NCI-H774 (cell line): ENCODE measurements around the gene UXT.
"Not testable (repeated sequence)": the region's sequence is repeated elsewhere in the genome, so short reads cannot be mapped to it uniquely, and the experiment has no call there.

Experiments used
- DNase-seq: peaks from one replicate; lab custom pipeline; 2025; lab: John Stamatoyannopoulos, UW

UXT gene, protein sequence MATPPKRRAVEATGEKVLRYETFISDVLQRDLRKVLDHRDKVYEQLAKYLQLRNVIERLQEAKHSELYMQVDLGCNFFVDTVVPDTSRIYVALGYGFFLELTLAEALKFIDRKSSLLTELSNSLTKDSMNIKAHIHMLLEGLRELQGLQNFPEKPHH

DNA sequence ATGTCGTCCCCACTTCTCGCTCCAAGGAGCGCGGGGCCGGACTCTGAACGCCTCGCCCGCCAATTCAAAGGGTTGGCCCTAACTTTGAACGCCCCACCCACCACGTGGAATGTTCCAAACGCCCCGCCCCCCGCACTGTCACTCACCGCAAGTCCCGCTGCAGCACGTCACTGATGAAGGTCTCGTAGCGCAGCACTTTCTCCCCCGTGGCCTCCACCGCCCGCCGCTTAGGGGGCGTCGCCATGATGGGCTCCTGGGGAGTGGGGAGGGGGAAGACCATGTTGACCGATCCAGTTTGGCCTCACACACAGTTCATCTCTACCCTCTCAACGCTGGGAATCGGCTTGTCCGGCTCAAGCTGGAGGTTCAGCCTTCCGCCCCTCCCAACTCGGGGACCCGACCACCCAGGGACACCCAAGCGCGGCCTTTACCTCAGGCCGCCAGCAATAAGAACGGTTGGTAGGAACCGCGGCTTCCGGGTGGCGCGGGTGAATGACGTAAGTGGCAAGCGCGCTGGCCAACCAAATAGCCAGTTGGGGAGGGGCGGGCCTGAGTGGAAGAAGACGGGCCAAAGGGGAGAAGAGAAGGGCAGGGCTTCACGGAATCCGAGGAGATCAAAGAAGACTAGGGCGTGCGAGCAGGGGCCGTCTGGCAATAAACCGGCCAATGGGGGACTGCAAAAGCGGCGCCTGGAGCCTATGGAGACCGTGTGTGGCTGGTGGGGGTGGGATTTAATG lies at the start of gene UXT:
UXT (minus strand) TSS at position 497 of the 737 bp plus-strand sequence; CDS start at position 244, 253 bp downstream.
- peak; percentile 85 for DNase-seq

DNA sequence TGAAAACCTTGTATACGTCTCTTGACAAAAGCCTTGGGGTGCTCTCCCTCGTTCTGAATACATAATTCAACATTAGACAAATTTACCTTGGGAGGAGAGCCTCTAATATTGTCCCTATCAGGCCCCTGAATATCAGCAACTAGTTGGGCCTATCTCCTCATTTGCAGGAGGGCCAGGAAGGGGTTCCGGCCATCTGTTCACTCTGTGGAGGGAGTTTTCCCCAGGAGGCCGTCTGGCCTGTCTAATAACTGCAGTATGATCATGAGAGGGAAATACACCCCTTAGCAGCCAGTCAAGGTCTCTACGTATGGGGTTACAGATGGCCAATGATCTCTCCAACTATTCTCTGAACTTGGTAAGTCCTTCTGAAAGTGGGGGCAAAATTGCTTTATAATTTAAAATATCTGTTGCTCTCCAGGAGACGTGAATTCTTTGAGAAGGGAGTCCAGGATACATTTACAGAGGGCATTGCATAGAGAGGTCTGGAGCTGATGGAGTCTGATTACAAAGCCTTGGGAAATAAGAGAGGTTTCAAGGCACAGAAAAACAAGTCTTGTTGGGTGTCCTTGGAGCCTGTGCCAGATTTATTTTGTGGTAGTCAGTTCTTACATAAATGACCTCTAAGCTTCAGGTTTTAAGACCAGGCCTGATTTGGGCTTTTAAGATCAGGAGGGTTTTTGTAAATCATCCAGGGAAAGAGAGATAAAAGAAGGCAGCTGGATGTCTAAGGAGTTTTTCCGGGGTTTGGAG lies 48.2 kb upstream of the UXT start:
- no peak for DNase-seq

DNA sequence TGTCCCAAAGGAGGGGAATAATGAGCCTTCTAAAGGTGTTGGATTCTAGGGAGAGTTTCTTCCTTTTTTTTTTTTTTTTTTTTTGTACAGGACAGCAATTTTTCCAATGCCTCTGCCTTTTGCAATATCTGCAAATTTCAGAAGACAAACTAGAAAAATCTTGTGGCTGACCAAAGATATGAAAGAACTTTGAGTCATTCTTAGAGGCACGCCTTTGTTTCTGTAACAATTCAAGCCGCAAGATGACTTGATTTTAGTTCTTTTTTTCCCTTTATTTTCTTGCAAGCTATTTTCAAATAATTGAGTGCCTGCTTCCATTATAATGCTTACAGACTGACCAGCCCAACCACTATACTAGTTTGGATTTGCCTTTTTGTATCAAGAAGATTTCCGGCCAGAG lies 47.6 kb upstream of the UXT start:
- DNase-seq, result no peak

DNA sequence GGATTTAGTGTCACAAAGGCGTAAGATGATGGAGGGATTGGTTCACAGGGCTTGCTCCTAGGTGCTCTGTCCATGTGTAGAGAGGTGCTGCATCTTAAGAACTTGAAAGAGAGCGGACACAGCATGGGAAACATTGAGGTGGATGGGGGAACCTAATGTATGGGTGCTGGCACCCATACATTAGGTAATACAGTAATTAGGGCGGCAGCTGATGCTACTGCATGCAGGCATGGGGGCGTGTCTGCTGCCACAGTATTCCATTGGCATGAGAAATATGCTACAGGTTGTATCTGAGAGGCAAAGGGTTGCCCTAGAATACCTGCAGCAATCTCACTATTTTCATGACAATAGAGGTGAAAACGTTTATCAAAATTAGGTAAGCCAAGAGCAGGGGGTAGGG lies 45.8 kb upstream of the UXT start:
- no peak for DNase-seq

- DNase-seq, result no peak
Observed at GRCh38 chrX:47697181-47697580, 38.2 kb upstream of the UXT start.

DNA sequence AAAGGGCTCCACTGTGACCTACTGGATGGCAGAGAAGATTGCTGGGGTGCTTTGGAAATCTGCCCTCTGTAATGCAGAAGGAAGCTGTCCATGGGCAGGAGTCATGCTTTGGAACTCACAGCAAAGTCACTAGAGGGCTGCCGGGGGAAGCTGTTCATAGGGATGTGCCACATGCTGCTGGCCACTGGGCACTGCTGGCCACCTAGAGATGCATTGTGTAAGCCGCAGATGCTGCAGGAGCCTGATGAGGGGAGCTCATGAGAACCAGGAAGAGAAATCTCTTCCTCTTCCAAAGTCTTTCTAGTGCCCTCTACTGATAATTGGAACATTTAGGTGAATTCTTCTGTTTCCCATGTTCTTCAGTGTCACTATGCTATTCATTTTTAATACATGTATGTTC lies 31.2 kb upstream of the UXT start:
- DNase-seq, result no peak

- DNase-seq, result no peak
Observed at GRCh38 chrX:47687263-47687662, 28.3 kb upstream of the UXT start.

DNA sequence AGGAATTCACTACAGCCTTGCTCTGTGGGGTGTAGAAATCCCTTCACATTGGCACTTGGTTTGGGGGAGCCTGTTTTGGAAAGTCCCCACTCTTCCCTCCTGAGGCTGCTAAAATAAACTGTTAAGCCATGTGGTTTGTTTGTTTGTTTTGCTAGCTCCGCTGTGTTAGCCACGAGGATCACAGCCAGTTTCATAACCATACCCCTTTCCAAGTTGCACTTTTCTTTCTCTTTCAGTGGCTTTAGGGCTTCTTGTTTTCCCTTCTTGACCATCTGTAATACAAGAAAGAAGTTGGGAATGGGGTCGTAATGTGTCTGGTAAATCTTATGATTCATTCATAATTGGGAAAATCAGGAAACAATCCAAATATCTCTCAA lies 24.8 kb upstream of the UXT start:
- no peak for DNase-seq

DNA sequence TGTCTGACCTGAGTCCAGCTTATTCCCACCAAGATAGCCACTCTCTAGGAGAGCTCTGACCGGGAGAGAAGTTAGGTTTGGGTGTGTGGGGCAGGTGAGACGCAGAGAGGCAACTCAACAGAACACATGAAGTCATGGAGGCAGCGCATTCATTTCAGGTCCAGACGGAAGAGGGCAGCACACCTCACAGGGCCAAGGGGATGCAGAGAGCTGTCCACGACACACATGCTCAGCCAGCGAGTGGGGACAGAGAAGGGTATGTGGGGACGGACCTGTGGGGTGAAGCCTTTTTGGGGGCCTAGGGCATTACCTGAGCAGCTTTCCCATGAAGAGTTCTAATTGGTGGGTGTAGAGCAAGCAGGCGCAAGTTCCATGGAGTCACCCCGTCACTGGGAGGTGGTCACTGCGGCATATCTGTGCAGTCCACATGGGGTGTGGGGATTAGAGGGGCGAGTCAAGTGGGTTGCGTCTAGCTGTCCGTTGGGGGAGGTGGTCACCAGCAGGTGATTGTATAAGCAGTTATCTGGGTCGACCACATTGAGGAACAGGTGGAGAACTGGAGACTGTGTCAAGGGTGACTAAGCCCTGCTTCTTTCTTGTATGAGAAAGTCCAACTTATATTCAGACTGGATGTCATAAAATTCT lies 24.3 kb upstream of the UXT start:
- no peak for DNase-seq

DNA sequence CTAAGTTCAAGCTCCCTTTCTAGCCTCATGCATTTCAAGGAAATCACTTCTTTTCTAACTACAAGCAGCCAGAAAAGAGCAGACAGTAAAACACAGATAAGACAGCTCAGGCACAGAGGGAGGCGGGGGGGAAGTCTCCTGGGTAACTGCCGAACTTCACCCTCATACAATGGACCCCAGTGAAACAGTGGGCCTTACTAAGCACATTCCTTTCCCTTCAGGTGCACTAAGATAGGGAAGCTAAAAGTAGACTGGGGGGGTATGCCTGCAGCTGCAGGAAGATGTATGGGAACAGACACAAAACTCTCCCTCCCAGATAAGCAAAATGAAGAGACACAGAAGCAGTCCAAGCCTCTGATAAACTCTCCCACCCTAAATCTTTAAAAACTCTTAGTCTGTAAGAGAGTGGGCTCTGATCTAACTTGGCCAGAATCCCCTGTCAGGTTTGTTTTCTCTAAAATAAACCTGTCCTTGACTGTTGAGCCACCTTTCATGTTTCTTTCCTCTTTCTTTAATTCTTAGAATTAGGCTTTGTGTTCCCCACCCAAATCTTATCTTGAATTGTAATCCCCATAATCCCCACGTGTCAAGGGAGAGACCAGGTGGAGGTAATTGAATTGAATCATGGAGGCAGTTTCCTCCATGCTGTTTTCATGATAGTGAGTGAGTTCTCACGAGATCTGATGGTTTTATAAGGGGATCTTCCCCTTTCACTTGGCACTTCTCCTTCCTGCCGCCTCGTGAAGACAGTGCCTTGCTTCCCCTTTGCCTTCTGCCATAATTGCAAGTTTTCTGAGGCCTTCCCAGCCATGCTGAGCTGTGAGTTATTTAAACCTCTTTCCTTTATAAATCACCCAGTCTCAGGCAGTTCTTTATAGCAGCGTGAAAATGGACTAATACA lies 17.2 kb upstream of the UXT start:
- DNase-seq, result not testable (repeated sequence)

GRCh38 chrX:47674776-47675175 lies 15.8 kb upstream of the UXT start:
- DNase-seq, result no peak

GRCh38 chrX:47665797-47666196 lies 6.8 kb upstream of the UXT start:
- not testable (repeated sequence) for DNase-seq

GRCh38 chrX:47664737-47665136 lies 5.8 kb upstream of the UXT start:
- no peak for DNase-seq

GRCh38 chrX:47662144-47662657 lies 3.2 kb upstream of the UXT start:
- DNase-seq, result no peak

- DNase-seq, result no peak
Observed at GRCh38 chrX:47661539-47661938, 2.6 kb upstream of the UXT start.

DNA sequence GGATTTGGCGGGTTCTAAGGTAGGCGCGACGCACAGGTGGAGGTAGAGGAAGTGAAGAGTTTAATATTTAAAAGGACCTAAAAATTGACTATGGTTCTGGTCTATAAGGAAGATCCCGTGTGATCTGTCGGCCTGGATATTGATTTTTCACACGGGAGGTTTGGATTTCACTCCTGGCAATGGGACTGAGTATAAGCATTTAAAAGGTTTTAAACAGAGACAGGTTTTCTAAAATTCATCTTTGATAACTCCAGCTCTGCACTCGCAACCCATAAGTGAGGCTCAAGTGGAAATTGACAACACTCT lies 394 bp upstream of the UXT start:
- DNase-seq, result no peak

GRCh38 chrX:47658301-47658683 lies 688 bp downstream of the UXT start:
- no peak for DNase-seq

DNA sequence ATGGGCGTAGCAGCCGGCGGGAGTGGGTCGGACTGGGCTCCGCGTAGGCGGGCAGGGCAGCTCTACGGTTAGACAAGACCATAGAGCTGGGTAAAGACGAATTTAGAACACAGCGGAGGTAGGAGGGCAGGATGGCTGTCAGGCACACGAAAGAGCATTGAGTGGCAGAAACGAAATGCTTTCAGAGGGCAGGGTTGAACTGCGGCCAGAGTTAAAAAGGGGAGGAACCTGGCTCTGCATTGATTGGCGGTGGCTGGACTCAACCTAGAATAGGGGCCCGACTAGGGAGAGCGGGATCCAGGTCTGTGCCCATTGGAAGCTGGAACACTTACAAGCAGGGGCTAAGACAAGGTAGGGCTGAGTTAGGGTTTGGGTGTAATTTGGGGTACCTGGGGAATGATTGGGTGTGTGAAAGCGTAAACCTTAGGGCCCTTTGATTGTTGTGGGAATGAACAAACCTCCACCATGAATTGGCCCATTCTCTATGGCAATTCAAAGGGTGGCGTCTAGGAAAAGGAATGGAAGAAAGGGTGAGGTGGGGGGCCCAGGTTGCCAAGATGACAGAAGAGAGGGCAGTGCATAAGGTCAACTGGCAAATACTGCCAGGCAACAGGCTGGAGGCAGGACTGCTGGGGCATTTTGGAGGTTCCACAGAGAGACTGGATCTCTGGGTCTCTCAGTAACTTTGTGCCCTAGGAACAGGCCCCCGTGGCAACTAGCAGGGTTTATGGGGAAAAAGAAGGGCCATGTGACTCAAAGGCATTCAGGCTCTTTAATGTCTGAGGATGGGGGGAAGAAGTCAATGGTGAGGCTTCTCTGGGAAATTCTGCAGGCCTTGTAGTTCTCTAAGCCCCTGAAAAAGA lies 7.7 kb downstream of the UXT start:
- DNase-seq, result no peak

DNA sequence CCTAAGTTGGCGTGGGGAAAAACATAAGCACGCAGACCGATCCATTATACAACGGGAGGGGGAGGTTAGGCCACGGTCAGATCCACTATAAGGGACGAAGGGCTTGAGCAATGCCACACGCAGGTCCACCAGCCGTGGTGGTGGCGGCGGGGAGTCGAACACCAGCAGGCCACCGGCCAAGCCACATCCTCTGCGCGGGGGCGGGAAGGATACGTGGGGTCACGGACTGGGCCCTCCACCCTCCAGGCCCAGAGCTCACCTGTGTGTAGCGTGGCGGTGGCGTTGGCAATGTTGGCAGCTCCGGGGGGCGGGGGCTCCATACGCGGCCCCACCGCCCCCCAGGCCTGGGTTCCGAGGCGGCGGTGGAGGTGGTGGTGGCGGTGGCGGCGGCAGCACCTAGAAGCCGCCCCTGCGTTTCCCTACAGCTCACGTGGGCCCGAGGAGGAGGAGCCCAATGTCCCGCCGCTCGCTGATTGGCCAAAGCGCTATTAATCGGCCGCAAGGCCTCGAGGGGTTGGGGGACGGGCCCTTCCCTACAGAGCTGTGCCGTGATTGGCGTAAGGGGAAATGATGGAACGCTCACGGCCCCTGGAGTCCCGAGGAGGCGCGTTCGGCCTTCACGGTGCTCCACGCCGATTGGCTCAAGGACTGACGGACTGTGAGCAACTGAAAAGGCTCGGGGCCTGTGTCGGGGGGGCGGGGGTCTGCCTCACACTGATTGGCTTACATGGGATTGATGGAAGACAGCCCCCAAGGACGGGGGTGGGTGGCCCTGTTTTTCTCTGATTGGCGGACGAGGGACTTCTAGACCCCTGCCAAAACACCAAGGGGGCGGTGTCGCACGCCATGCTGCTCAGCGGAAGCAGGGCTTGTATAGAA lies 8.6 kb downstream of the UXT start, which contains the start of gene ELK1:
ELK1 (minus strand) TSS at position 400 of the 879 bp plus-strand sequence. CDS start 9,122 bp downstream, outside the sequence.
- peak; percentile 91 for DNase-seq

DNA sequence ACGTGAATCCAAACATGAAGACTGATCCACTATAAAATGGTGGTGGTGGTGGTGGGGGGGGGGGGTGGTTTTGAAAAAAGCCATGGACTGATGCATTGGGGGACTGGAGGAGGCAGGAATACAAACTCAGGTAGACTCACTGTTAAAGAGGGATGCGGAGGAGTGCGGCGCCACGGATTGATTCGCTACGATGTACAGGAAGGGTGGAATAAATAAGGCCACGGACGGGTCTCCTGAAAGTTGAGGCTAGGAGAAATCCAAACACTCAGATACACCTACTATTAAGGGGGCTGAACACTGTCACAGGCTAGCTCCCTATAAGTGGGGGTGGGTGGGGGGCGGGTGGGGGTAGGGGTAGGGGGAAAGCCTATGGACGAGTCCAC lies 9.2 kb downstream of the UXT start:
- DNase-seq, result no peak
